Cerebellar cortex (tissue), 1 donor: ENCODE data around the gene ACP1.

Experiments used
- DNase-seq: peaks from one replicate; pipeline ENCODE4 v3.0.0-alpha.2; 2015; ENCODE audit warnings: low spot score

The ACP1 gene

GRCh38 chr2:280650-281110, 15.9 kb downstream of the ACP1 start:
- no peak for DNase-seq

- no peak for DNase-seq
These were observed 16.6 kb downstream of the ACP1 start for GRCh38 chr2:281381-281780.

DNA sequence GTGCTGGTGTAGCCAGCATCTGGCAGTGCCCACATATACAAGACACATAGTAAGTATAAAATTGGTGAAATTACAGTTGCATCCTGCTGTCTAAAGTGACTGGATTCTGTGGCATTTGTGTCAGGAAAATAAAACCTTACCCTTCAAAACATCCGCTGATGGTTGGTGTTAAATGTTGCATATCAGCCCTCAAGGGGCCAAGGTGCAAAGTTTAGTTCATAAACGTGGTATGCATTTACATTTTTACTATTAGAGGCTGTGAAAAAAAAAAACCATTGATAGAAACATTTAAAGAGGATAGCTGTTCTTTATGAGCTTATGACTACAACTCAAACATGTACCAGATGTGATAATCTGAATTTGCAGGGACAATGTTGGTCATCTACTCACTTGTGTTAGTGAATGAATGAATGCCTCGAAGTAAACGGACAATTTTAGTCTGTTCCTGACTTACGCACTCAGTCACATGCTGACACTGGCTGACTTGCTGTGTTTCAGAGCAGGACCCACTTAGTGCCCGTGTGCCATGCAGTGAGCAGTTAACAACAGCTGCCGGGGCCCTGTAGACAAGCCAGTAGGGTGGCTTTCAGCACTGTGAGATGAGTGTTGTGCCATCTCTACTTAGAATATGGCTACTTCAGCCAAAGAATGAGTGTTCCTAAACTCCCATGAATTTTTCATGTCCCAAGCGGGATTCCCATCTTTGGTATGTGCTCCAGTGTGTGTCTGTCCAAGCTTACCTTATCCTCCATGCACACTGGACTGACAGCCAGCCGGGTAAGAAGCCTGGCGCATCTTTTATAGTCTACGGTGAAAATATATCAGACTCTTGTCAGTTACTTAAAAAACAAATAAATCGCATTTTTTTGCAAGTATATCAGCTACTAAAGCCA, 17.9 kb downstream of the ACP1 start:
- DNase-seq, result no peak

GRCh38 chr2:283996-284794, 19.4 kb downstream of the ACP1 start:
- no peak for DNase-seq

GRCh38 chr2:284896-285492, 20.2 kb downstream of the ACP1 start:
- no peak for DNase-seq

GRCh38 chr2:285531-285930, 20.8 kb downstream of the ACP1 start:
- no peak for DNase-seq

- no peak for DNase-seq
These were observed 21.3 kb downstream of the ACP1 start for GRCh38 chr2:286035-286434.

DNA sequence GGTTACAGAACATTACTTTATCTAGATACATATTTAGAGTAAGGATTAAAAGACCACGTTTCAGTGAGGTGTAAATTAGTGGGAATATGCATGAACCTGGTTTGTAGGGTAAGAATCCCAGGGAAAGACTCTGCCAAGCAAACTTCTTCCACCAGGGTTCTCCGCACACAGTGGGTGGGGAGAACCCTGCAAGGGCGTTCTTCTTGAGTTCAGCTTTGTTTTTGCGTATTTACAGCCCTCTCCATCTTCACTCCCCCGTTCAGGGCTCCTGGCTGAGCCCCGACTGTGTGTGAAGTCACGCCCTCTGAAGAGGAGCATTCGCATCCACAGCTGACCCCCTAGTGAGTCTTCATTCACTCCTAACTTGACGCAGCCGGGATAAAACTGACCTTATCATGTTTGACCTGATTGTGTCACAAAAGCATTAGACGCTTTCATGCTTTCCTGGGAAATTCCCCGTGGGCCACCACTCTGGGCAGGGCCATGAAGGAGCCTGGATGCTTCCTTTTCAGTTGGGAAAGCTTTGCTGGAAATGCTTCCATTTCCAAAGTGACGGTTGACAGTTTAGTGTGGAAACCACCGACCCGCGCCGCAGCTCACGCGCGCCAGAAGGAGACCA, 22.1 kb downstream of the ACP1 start:
- DNase-seq, result no peak

GRCh38 chr2:287471-287885, 22.7 kb downstream of the ACP1 start:
- DNase-seq, result no peak

DNA sequence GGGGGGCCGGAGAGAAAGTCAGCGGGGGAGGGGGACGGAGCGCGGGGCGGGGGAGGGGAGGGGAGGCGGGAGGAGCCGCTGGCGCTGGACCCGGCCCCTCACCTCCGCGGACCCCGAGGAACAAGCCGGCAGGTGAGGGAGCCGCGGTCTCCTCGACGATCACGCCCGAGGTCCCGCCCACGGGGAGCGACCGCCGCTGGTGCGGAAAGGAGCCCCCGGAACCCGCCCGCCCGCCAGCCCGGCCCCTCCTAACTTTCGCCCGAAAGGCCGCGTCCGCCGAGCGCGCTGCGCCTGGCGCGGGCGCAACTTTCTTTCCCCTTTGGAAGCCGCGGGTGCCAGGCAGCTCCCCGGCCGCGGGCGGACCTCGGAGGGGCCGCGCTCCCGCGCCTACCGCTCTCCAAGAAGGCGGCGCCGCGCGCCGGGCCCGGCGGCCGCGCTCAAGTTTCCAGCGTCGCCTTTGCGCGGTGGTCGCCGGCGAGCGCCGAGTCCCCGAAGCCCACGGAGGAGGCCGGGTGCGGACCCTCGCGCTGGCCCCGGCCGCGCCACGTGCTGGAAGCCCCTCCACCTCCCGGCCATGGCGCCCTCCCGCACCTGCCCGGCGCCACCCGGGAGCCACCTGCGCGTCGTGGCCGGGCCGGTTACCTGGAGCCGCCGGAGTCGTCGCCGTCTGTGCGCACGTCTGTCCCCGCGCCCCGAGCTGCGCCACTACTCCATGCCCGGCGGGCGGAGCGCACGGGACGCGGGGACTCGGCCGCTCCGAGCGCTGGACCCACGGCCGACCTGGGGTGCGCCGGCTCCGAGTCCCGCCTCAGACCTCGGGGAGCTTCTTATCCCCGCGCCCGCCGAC, 23.4 kb downstream of the ACP1 start, which contains the start of gene ALKAL2:
Gene ALKAL2 (minus strand): TSS at position 181 of the 847 bp plus-strand sequence. CDS start 256 bp downstream, outside the sequence.
- DNase-seq, result no peak

GRCh38 chr2:288758-289361, 24.1 kb downstream of the ACP1 start:
- DNase-seq, result no peak

DNA sequence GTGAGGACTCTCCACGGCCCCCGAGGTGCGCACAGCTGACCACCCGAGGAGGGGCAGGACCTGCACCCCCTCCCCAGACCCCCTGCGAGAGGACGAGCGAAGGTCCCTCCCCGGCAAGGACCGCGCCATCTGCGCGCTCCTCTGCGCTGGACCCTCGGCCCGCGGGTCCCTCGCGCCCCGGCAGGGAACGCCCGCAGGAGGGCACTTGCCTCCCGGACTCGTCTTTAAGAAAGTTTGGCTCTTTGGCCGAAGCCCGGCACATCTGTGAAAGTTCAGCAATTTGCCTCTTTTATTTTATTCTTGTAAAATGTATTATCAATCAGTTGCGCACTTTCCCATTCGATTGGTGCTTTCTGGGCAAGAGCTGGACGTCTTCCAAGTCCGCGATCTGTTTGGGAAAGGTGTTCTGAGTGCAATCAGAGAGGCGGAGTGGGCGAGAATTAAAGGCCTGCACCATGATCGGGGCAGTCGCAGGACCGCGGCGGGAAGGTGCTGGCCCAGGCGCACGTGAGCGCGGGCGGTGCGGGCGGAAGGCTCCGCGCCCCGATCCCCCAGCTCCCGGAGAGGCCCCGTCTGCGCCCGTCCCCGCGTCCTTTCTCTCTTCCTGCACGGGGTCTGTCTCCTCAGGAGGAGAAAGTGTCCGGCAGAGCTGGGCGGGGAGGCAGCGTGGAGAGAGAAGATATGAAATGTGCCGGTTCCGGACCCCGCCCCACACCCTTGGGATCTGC, 24.8 kb downstream of the ACP1 start:
- DNase-seq, result no peak

DNA sequence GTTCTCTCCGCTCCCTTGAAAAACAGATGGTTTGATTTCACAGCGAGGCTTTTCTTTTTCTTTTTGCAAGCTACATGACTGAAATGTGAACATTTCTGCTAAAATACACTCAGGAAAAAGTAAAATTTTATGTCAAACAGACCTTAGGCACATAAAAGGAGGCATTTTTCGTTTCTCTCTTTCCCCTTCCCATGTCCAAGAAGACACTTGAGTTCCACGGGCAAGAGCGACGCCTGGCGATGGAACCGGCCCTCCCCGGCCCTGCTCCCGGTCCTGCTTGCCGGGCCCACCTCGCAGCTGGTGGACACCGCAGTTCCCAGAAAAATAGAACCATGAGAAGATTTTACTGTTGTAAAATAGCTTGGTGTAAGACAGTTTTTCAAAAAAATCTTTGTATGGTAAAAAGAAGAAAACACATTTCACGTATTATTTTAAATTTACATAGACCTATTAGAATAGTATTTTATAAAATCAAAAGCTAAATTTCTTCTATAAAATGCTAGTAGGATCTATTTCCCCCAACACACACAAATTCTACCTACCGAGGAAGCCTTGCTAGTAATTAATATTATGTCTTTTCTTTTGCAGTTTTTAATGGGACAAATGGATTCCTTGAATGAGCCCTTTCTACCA, 25.5 kb downstream of the ACP1 start:
- DNase-seq, result peak; percentile 65

- no peak for DNase-seq
These were observed 30.3 kb downstream of the ACP1 start for GRCh38 chr2:295090-295489.

DNA sequence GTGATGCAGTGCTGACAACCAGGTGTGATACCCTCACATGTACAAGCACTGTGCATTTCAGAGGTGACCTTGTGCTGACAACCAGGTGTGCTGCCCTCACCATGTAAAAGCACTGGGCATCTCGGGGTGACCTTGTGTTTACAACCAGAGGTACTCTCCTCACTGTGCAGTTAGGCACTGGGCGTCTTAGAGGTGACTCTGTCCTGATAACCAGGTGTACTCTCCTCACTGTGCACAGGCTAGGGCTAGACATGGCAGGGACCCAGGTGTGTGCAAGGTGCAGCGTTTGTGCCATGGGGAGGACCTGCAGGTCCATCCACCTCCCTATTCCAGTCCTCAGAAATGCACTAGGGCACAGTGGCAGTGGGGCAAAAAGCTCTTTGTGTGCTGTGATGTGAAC, 31.6 kb downstream of the ACP1 start:
- no peak for DNase-seq

DNA sequence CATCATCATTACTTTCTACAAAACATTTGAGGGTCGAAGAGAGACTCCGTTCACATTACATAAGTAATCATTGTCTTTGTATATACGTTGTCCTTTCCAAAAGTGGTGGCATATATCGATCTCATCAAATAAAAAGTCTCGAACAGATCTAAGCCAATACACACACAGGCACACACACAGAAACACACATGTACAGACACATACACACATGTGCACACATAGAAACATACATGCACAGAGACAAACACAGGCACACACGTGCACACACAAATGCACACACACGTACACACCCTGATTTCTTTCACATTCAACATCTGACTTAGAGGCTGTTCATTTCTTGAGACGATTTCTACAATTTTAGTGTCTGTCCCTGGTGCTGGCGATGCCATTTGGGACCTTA, 40.6 kb downstream of the ACP1 start:
- no peak for DNase-seq

- DNase-seq, result no peak
These were observed 44.6 kb downstream of the ACP1 start for GRCh38 chr2:309148-309953.

- no peak for DNase-seq
These were observed 45.3 kb downstream of the ACP1 start for GRCh38 chr2:309954-310510.
